COLO668 (cell line): Measurements from ENCODE around the gene ARMC12.

Experiments
- DNase-seq: peaks from one replicate; lab custom pipeline; 2025; ENCODE audit not compliant: unreplicated experiment; lab: John Stamatoyannopoulos, UW

The ARMC12 gene

DNA sequence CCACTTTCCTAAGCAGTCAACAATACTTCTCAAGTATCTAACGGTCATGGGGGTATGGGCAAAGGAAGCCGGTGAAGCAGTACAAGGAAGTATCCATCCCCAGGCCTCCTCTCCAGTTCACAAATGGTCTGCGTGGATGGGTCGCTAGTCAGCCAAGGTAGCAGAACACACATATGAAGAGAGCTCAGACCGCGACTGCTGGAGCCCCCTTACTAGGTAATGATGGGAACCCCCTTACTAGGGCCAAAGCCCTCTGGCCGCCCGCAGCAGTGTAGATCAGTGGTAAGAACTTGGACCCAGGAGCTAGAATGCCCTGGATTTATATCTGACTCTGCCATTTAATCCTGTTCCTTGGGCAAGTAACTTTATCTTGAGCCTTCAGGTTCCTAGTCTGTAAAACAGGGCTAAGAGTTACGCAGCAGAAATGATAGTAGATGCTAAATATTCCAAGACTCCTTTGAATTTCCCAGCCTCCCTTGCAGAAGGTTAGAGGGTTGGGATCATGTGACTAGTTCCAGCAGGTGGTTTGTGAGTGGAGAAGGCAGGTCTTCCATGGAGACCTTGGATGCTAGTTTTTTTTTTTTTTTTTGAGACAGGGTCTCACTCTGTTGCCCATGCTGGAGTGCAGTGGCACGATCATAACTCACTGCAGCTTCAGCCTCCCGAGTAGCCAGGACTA is 37.4 kb downstream of the ARMC12 start:
- no peak for DNase-seq

- DNase-seq: no peak
These were observed 38.2 kb downstream of the ARMC12 start for GRCh38 chr6:35775031-35775430.

DNA sequence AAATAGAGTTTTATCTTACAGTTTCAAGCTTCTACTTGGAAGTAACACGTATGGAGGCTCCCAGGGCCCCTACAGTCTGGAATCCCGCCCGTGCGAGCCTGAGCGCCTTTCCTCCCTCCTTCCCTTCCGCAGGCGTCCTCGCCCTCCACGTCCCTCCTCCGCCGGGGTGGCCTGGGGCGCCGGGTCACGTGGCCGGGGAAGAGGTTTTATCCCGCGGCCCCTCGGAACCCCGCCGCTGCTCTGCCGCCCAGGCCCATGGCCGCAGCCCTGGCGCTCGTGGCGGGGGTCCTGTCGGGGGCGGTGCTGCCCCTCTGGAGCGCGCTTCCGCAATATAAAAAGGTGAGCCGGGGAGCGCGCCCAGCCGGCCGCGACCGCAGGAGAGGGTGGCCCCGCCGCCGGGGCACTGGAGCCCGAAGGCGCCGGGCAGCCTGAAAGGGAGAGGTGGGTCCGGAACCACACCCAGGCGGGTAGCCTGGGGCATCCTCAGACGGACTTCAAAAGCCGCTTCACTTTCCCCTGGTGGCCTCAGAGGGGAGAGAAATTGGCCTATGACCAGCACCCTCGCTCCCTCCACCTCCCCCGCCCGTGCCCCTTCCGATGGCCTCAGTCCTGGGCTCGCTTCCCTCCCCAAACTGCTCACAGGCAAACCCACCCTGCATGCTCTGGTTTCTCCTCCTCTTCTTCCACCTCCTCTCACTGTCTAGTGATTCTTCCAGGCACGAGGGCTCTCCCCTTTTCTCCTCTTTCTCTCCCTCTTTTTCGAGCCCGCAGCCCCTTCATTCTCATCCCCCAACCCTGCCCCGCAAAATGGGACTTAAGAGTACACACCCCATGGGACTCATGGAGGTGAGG is 39.8 kb downstream of the ARMC12 start, which contains the start of gene CLPSL2:
TSS of gene CLPSL2 (plus strand) at position 235 of the 852 bp plus-strand sequence. CDS start at position 256, 21 bp downstream.
- peak; percentile 58 for DNase-seq

DNA sequence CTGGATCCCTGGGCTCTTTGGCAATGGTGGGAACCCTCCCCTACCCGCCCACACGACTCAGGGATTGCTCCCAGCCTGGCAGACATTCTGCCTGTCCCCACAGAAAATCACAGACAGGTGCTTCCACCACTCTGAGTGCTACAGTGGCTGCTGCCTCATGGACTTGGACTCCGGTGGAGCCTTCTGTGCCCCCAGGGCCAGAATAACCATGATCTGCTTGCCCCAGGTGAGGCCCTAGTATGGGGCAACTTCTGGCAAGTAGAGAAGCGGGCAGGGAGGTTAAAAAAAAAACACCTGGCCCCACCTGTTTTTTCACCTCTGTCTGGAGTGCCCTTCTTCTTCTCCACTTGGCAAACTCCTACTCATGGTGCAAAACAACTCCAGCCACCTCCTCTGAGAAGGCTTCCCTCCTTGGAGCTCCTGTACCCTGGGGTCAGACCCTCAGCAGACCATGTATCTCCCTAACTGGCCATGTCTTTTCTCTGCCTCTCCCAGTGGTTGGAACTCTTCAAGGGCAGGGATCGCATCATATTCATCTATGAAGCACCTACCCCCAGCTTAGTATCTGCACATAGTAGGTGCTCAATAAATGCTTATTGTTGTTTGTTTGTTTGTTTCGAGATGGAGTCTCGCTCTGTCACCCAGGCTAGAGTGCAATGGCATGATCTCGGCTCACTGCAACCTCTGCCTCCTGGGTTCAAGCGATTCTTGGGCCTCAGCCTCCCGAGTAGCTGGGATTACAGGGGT is 40.7 kb downstream of the ARMC12 start:
- DNase-seq: no peak

- no peak for DNase-seq
These were observed 41.6 kb downstream of the ARMC12 start for GRCh38 chr6:35778437-35778836.

DNA sequence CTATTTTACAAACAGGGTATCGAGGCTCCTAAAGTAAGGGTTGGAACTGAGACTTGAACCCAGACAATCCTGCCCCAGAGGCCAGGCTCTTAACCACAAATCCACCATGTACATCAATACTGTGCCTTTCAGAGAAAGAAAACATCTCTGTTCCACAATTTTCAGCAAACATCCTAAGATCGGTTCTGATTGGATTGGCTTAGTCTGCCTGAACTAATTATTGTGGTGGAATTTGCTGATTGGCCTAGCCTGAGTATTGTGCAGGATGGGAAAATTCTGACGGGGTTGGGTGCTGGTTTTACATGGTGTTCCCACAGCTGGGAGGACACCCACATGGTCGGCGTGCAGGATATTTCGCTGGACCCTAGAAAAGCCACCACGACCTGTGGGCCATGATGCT is 43.9 kb downstream of the ARMC12 start, which contains the start of gene CLPSL1:
TSS of gene CLPSL1 (plus strand) at position 301 of the 400 bp plus-strand sequence. CDS start at position 393, 92 bp downstream.
- DNase-seq: no peak

DNA sequence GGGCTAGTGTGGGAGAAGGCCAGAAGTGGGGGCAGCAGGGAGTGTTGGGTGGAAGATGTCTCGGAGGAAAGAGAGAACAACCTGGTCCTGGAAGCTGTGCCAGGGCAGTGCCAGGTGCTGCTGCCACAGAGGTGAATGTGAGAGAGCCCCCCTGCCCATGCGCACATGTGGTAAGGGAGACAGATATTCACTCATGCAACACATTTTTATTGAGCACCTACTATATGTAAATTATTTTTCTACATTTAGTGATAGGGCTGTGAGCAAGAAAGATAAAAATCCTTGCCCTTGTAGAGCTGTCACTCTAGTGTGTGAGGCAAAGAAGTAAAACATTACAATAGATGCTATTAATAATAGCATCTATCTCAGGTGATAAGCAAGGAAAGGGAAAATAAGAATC is 44.5 kb downstream of the ARMC12 start:
- DNase-seq: no peak

DNA sequence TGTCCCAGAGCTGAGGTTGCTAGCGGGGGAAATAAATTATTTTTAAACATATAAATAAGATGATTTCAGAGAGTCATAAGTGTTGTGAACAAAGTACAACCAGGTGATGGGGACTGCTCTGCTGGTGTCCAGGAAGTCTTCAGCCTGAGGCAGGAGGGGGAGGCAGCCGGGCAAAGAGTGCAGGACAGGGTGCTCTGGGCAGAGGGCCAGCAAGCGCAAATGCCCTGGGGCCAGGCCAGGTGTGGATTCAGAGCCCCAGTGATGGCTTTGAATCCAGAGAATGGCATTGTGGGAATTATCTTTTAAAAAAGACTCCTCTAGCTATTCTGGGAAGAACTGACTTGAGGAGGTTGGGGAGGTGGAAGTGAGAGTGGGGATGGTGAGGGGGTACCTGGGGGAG is 45.6 kb downstream of the ARMC12 start:
- DNase-seq: peak; percentile 24

DNA sequence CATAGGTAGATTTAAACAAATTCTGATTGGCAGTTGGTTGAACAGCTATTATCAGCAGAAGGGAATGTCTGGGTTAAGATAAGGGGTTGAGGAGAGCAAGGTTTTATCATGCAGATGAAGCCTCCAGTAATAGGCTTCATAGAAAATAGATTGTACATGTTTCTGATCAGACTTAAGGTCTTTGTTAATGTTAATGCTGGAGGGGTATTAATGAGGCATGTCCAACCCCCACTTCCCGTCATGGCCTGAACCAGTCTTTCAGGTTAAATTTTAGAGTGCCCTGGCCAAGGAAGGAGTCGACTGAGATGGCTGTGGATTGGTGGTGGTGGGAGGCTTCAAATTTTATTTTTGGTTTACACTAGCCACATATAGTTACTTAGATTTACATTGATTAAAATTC is 47.4 kb downstream of the ARMC12 start:
- DNase-seq: no peak

DNA sequence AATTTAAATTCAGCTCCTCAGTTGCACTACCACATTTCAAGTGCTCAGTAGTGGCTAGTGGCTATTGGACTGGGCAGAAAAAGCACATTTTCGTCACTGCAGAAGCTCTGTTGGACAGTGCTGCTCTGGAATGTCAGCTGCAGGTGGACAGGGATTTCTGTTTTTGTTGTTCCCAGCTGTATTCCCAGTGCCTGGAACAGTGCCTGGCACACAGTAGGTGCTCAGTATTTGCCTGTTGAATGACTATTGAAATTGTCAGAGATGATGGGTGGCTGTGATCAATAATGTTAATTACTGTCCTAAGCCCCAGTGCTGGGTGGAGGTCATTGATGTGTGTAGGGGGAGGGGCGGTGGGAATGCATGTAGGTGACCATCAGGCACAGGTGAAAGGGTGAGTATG is 49.4 kb downstream of the ARMC12 start:
- DNase-seq: no peak

- no peak for DNase-seq
These were observed 50.0 kb downstream of the ARMC12 start for GRCh38 chr6:35786810-35787209.

DNA sequence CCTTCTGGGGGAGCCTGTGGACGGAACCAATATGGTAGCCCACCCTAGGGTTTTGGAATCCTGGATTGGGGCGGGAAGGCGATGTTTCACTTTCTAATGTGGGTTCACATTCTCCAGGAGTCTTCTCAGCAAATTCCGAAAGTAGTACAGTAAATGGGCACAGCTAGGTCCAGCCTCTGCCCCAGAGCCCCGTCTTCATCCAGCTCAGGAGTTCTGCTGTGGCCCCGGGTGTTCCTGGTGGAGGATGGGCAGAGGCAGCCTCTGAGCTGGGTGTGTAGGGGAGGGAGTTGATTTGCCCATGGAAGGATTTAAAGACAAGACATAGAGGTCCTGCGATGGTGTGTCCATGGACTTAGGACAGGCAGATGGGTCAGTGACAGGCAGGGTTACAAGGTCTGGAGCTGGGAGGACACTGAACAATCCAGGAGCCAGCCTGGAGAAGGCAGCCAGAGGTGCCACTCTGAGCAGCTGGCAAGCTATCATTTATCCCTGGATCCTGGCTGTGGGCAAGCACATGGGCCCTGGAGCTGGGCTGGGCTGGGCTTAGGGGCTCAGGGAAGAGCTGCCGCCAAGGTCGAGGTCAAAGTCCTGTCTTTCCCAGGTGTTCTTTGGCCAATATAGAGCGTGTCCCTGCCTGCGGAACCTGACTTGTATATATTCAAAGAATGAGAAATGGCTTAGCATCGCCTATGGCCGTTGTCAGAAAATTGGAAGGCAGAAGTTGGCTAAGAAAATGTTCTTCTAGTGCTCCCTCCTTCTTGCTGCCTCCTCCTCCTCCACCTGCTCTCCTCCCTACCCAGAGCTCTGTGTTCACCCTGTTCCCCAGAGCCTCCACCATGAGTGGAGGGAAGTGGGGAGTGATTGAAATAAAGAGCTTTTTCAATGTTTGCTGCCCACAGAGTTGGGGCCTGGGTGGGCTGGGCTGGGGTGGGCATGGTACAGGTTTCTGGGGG is 50.7 kb downstream of the ARMC12 start:
- no peak for DNase-seq

DNA sequence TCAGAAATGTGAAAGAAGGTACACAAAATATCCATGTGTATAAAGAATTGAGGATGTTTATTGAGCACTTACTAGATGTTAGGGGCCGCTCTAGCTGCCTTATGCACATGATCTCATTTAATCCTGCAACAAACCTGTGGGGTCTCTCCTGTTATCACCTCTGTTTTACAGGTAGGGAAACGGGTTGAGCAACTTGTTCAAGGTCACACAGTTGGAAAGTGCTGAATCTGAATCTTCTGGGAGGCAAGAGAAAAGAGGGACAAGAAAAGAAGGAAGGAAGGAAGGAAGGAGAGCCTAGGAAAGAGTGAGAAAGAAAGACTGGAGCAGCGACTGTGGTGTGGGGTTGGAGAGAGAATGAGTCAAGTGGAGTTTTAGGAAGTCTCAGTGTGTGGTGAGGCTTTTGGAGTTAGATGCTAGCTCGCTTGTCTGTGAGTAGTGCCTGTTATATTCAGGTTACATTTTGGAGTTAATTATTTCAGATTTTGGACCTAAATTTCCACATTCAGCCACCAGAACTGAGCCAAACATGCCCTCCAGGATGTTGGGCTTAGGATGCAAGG is 51.7 kb downstream of the ARMC12 start:
- DNase-seq: no peak

GRCh38 chr6:35790683-35791082 is 53.9 kb downstream of the ARMC12 start:
- DNase-seq: no peak

GRCh38 chr6:35794536-35795452 is 58.0 kb downstream of the ARMC12 start:
- DNase-seq: no peak

GRCh38 chr6:35795453-35796071 is 58.7 kb downstream of the ARMC12 start:
- no peak for DNase-seq

- DNase-seq: no peak
These were observed 59.4 kb downstream of the ARMC12 start for GRCh38 chr6:35796236-35796635.

DNA sequence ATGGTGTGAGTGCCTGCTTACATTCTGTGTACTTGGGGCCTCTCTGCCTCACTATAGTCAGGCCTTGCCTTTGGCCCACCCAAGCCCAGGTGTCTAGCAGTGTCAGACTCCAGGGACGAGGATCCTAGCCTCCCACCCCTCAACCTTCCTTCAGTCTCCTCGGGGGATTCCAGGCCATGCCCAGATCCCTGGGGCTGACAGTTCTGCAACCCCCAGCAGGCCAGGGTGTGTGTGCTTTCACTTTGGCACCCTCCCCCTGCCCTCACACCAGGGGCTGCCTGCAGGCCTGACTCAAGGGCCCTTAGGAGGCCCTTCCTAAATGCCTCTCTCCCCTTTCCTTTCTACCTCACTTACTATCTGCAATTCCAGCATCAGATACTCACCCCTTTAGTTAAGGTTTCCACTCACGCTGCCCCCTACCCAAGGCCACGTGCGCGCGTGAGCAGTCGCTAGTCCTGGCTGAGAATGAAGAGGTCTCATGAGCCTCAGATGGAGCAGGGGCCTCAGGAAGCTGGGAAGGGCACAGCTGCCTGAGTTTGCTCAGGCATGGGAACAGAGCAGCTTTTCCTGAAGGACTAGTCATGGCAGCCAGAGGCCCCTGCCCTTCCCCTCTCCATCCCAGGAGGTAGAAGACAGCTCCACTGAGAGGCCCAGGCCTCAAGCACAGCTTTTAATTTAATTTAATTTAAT is 61.1 kb downstream of the ARMC12 start:
- DNase-seq: no peak
